ENCODE measurements around the gene MGST3.
"Not testable (repeated sequence)": the region's sequence is repeated elsewhere in the genome, so short reads cannot be mapped to it uniquely, and the experiment has no call there.

The MGST3 gene

GRCh38 chr1:165629151-165629550 is 1.9 kb upstream of the MGST3 start:
- no peak for DNase-seq (ENCODE audit: low spot score)

- DNase-seq (ENCODE audit: low spot score), result no peak
These were observed 996 bp upstream of the MGST3 start for GRCh38 chr1:165629848-165630628.

GRCh38 chr1:165631342-165632151 is 513 bp downstream of the MGST3 start:
- peak; percentile 72 for DNase-seq (ENCODE audit: low spot score)

GRCh38 chr1:165632152-165632469 is 1.1 kb downstream of the MGST3 start:
- no peak for DNase-seq (ENCODE audit: low spot score)

GRCh38 chr1:165632491-165632890 is 1.5 kb downstream of the MGST3 start:
- DNase-seq (ENCODE audit: low spot score), result no peak

GRCh38 chr1:165633614-165634013 is 2.6 kb downstream of the MGST3 start:
- DNase-seq (ENCODE audit: low spot score), result peak; percentile 22

GRCh38 chr1:165634154-165634921 is 3.3 kb downstream of the MGST3 start:
- DNase-seq (ENCODE audit: low spot score), result no peak

- DNase-seq (ENCODE audit: low spot score), result no peak
These were observed 4.3 kb downstream of the MGST3 start for GRCh38 chr1:165635329-165635728.

- no peak for DNase-seq (ENCODE audit: low spot score)
These were observed 4.8 kb downstream of the MGST3 start for GRCh38 chr1:165635823-165636222.

GRCh38 chr1:165637427-165637826 is 6.4 kb downstream of the MGST3 start:
- DNase-seq (ENCODE audit: low spot score), result no peak

GRCh38 chr1:165638211-165638610 is 7.2 kb downstream of the MGST3 start:
- DNase-seq (ENCODE audit: low spot score), result not testable (repeated sequence)

GRCh38 chr1:165639821-165640623 is 9.0 kb downstream of the MGST3 start:
- DNase-seq (ENCODE audit: low spot score), result no peak

GRCh38 chr1:165641231-165641987 is 10.4 kb downstream of the MGST3 start:
- DNase-seq (ENCODE audit: low spot score), result no peak

GRCh38 chr1:165644064-165644735 is 13.2 kb downstream of the MGST3 start:
- DNase-seq (ENCODE audit: low spot score), result no peak

- no peak for DNase-seq (ENCODE audit: low spot score)
These were observed 14.8 kb downstream of the MGST3 start for GRCh38 chr1:165645654-165646366.

GRCh38 chr1:165647517-165647916 is 16.5 kb downstream of the MGST3 start:
- no peak for DNase-seq (ENCODE audit: low spot score)

- DNase-seq (ENCODE audit: low spot score), result no peak
These were observed 16.9 kb downstream of the MGST3 start for GRCh38 chr1:165647970-165648369.

- no peak for DNase-seq (ENCODE audit: low spot score)
These were observed 18.0 kb downstream of the MGST3 start for GRCh38 chr1:165648919-165649572.

GRCh38 chr1:165650981-165651625 is 20.1 kb downstream of the MGST3 start:
- DNase-seq (ENCODE audit: low spot score), result no peak

Measured in hepatic stellate cell (primary cell).